ENCODE measurements around the gene LRP5.

LRP5 gene

DNA sequence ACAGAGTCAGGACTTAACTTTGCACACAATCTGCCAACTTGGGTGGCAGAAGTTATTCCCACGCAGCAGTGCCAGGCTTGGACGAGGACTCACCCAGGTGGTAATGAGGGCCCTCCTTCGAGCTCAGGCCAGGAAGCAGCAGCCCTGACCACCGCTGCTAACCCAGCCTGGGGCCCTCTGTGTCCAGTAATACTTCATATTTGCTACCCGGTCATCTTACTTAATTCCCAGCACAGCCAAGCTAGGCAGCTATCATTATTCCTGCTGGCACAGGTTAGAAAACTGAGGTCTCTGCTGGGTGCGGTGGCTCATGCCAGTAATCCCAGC lies 15.4 kb upstream of the LRP5 start:
- no peak for DNase-seq (ENCODE audit: low spot score)
- H3K79me1 ChIP-seq (ENCODE audit: low read depth, low read length), result peaks cover 3% of the 10 kb centered on the region
- no peak overlapping the region for H3K27ac ChIP-seq (replicated peaks; ENCODE audit: low read length)
- peak overlapping the region; percentile 77 for H2AFZ ChIP-seq (ENCODE audit: low read length)
- no CpG with 5 or more reads among the region's 6 CpGs for WGBS, 2 donors (ENCODE audit: extremely low coverage in 2 of 2, insufficient read length in 2 of 2, insufficient replicate concordance in 1 of 2)
- H2BK120ac ChIP-seq (ENCODE audit: low read depth, low read length), result no peak overlapping the region
- peak overlapping the region; percentile 53 for H2BK5ac ChIP-seq (ENCODE audit: low read length)
- H3K9ac ChIP-seq (ENCODE audit: low read depth, low read length, poor library complexity), result no peak overlapping the region
- peaks cover 0 to 2% of the 10 kb centered on the region in 2 donors for H3K4me1 ChIP-seq (ENCODE audit: control insufficient read depth in 2 of 2, insufficient read depth in 1 of 2, low read depth in 1 of 2, low read length in 2 of 2)
- peak overlapping the region; percentile 70 for H3K18ac ChIP-seq (ENCODE audit: low read length)
- no peaks in the 10 kb centered on the region for H3K9me3 ChIP-seq (replicated peaks in 1 of 2; ENCODE audit: control insufficient read depth in 2 of 2, insufficient read depth in 1 of 2, low read depth in 1 of 2, low read length in 2 of 2)
- peak overlapping the region; percentile 81 for H2BK15ac ChIP-seq (ENCODE audit: low read length)
- peak overlapping the region; percentile 58 for H2BK12ac ChIP-seq (ENCODE audit: low read length)
- H4K8ac ChIP-seq (ENCODE audit: low read depth, low read length), result peak overlapping the region; percentile 23
- H3K4me2 ChIP-seq (ENCODE audit: insufficient read depth, low read length, poor library complexity, severe bottlenecking), result no peak overlapping the region
- H3K4ac ChIP-seq (ENCODE audit: low read length), result peak overlapping the region; percentile 37
- peak overlapping the region; percentile 85 for H3K23ac ChIP-seq (ENCODE audit: low read depth, low read length, poor library complexity)
- H3K14ac ChIP-seq (ENCODE audit: low read length), result no peak overlapping the region
- no peak overlapping the region for H3K4me3 ChIP-seq (ENCODE audit: low read length in 2 of 2)
- no peaks in the 10 kb centered on the region for H3K36me3 ChIP-seq (replicated peaks in 1 of 2; ENCODE audit: control insufficient read depth in 2 of 2, insufficient read depth in 2 of 2, low read length in 2 of 2)
- H2AK5ac ChIP-seq (ENCODE audit: low read depth, low read length), result peak overlapping the region; percentile 89
- peaks cover 0 to 18% (median 0%) of the 10 kb centered on the region in 3 experiments for H3K27me3 ChIP-seq (ENCODE audit: control insufficient read depth in 3 of 3, insufficient read depth in 3 of 3, low read depth in 1 of 3, low read length in 3 of 3)
- no peak overlapping the region for H4K91ac ChIP-seq (ENCODE audit: low read depth, low read length, poor library complexity)

DNA sequence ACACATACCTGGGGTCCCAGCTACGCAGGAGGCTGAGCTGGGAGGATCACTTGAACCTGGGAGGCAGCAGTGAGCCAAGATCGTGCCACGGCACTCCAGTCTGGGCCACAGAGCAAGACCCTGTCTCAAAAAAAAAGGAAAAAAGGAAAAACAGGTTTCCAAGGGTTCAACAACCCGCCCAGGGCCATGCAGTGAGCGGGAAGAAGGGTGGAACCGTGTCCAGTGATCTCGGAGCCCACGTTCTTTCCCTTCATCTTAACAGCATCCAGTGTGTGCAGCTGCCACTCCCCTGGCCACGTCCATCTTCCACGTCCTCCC lies 14.9 kb upstream of the LRP5 start:
- no peak overlapping the region for H3K27ac ChIP-seq (replicated peaks; ENCODE audit: low read length)
- H3K4me2 ChIP-seq (ENCODE audit: insufficient read depth, low read length, poor library complexity, severe bottlenecking), result no peak overlapping the region

DNA sequence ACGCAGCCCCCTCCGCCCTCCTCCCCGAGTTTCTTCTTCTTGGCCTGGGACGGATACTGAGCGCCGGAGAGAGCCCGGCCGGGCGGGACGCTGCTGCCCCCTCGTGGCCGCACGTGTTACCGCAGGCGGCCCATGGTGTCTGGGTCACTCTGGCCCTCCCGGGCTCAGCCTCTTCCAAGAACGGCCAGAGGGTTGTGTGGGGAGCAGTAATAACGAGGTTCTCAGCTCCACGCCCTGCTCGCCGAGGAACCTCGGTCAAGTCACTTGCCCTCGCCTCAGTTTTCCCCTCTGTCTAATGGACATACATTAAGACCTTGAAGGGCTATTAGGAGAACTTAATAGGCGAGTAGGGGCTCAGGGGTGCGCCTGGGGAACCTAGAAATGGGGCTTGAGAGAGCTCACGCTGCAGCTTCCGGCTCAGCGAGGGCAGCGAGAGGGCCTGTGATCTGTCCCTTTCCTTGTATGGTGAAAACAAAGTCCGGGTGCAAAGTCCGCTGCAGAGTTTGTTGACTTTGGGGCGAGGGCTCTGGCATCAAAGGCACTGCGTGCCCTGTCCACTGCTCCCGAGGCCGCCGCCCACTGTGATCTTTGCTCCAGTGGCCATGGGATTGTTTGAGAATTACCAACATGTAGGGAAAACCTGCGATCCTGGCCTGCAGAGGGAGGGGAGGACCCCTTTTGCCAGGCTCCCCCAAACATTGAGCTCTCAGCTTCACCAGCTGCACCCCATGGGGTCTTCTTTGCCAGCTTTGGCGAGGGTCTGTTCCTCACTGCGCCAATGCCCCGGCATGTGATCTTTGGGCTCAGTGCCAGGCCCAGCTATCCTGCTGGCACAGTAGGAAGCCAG lies 14.4 kb upstream of the LRP5 start:
- Histone ChIP-seq H2BK120ac (ENCODE audit: low read depth, low read length) (no peak overlapping the region), H4K91ac (ENCODE audit: low read depth, low read length, poor library complexity) (no peak overlapping the region), H2AFZ (ENCODE audit: low read length) (peak overlapping the region; percentile 77), H3K27ac (replicated peaks; ENCODE audit: low read length) (no peak overlapping the region), H3K27me3 (ENCODE audit: control insufficient read depth in 3 of 3, insufficient read depth in 3 of 3, low read depth in 1 of 3, low read length in 3 of 3) (peaks cover 0 to 18% (median 0%) of the 10 kb centered on the region in 3 experiments), H2BK12ac (ENCODE audit: low read length) (no peak overlapping the region), H3K4me3 (ENCODE audit: low read length in 2 of 2) (no peak overlapping the region), H2BK5ac (ENCODE audit: low read length) (no peak overlapping the region), H3K4me2 (ENCODE audit: insufficient read depth, low read length, poor library complexity, severe bottlenecking) (no peak overlapping the region), H3K36me3 (replicated peaks in 1 of 2; ENCODE audit: control insufficient read depth in 2 of 2, insufficient read depth in 2 of 2, low read length in 2 of 2) (no peaks in the 10 kb centered on the region), H3K9me3 (replicated peaks in 1 of 2; ENCODE audit: control insufficient read depth in 2 of 2, insufficient read depth in 1 of 2, low read depth in 1 of 2, low read length in 2 of 2) (no peaks in the 10 kb centered on the region), H2BK15ac (ENCODE audit: low read length) (peak overlapping the region; percentile 75), H3K14ac (ENCODE audit: low read length) (no peak overlapping the region), H3K4ac (ENCODE audit: low read length) (no peak overlapping the region), H2AK5ac (ENCODE audit: low read depth, low read length) (peak overlapping the region; percentile 89), H3K18ac (ENCODE audit: low read length) (peak overlapping the region; percentile 7), H3K9ac (ENCODE audit: low read depth, low read length, poor library complexity) (peak overlapping the region; percentile 66), H3K23ac (ENCODE audit: low read depth, low read length, poor library complexity) (no peak overlapping the region), H4K8ac (ENCODE audit: low read depth, low read length) (no peak overlapping the region), H3K4me1 (ENCODE audit: control insufficient read depth in 2 of 2, insufficient read depth in 1 of 2, low read depth in 1 of 2, low read length in 2 of 2) (peaks cover 0 to 2% of the 10 kb centered on the region in 2 donors), H3K79me1 (ENCODE audit: low read depth, low read length) (peaks cover 3% of the 10 kb centered on the region)
- DNase-seq (ENCODE audit: low spot score), result peak; percentile 70
- no CpG with 5 or more reads among the region's 40 CpGs for WGBS, 2 donors (ENCODE audit: extremely low coverage in 2 of 2, insufficient read length in 2 of 2, insufficient replicate concordance in 1 of 2)

More for the DNA sequence above, 14.9 kb upstream of the LRP5 start:
- Histone ChIP-seq H2BK5ac (ENCODE audit: low read length) (no peak overlapping the region), H2AK5ac (ENCODE audit: low read depth, low read length) (peak overlapping the region; percentile 89), H2BK15ac (ENCODE audit: low read length) (no peak overlapping the region), H3K79me1 (ENCODE audit: low read depth, low read length) (peaks cover 3% of the 10 kb centered on the region), H2BK120ac (ENCODE audit: low read depth, low read length) (no peak overlapping the region), H3K4me3 (ENCODE audit: low read length in 2 of 2) (no peak overlapping the region), H2AFZ (ENCODE audit: low read length) (peak overlapping the region; percentile 77), H3K18ac (ENCODE audit: low read length) (peak overlapping the region; percentile 41), H3K9ac (ENCODE audit: low read depth, low read length, poor library complexity) (peak overlapping the region; percentile 66), H2BK12ac (ENCODE audit: low read length) (no peak overlapping the region), H3K27me3 (ENCODE audit: control insufficient read depth in 3 of 3, insufficient read depth in 3 of 3, low read depth in 1 of 3, low read length in 3 of 3) (peaks cover 0 to 18% (median 0%) of the 10 kb centered on the region in 3 experiments), H3K4ac (ENCODE audit: low read length) (no peak overlapping the region), H3K4me1 (ENCODE audit: control insufficient read depth in 2 of 2, insufficient read depth in 1 of 2, low read depth in 1 of 2, low read length in 2 of 2) (peaks cover 0 to 2% of the 10 kb centered on the region in 2 donors), H3K9me3 (replicated peaks in 1 of 2; ENCODE audit: control insufficient read depth in 2 of 2, insufficient read depth in 1 of 2, low read depth in 1 of 2, low read length in 2 of 2) (no peaks in the 10 kb centered on the region), H4K91ac (ENCODE audit: low read depth, low read length, poor library complexity) (no peak overlapping the region), H3K14ac (ENCODE audit: low read length) (no peak overlapping the region), H4K8ac (ENCODE audit: low read depth, low read length) (no peak overlapping the region), H3K36me3 (replicated peaks in 1 of 2; ENCODE audit: control insufficient read depth in 2 of 2, insufficient read depth in 2 of 2, low read length in 2 of 2) (no peaks in the 10 kb centered on the region), H3K23ac (ENCODE audit: low read depth, low read length, poor library complexity) (no peak overlapping the region)
- no peak for DNase-seq (ENCODE audit: low spot score)
- WGBS, 2 donors (ENCODE audit: extremely low coverage in 2 of 2, insufficient read length in 2 of 2, insufficient replicate concordance in 1 of 2), result no CpG with 5 or more reads among the region's 10 CpGs

DNA sequence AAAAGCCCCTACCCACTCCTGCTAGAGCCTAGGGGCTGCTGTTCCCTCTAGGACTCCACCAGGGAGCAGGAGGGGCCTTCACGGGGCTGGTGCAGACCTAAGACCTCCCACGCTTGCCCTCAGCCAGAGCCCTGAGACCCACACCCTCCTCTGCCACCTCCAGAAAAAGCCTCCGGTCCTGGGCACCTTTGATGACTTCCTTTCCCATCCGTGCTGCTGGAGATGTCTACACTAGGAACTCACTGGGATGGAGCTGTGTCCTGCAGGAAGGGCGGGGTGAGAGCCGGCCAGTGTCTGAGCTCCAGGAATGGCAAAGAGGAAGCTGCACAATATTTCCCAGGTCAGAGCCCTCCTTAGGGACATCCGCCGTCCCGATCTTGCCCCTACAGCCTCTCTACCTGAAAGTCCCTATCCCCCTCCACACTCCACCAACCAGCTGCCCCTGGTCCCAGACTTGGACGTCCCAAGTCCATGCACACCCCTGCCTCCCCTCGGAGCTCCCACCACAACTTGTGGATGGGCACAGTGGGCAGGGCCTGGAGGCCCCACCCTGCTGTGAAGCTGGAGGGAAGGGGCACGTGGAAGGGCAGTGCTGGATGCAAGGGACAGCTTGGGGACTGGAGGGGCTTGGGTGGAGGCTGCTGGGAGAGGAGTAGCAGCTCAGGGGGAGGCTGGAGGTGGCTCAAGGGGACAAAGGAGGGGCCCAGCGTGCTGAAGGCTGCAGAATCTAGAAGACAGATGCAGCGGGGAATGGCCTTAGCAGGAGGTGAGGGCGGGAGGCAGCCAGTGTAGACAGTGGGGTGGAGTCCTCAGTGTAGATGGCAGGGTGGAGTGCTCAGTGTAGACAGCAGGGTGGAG lies 13.5 kb upstream of the LRP5 start:
- peaks cover 3% of the 10 kb centered on the region for H3K79me1 ChIP-seq (ENCODE audit: low read depth, low read length)
- peaks cover 0 to 18% (median 0%) of the 10 kb centered on the region in 3 experiments for H3K27me3 ChIP-seq (ENCODE audit: control insufficient read depth in 3 of 3, insufficient read depth in 3 of 3, low read depth in 1 of 3, low read length in 3 of 3)
- H2BK15ac ChIP-seq (ENCODE audit: low read length), result peak overlapping the region; percentile 92
- H3K4me3 ChIP-seq (ENCODE audit: low read length in 2 of 2), result peak overlapping the region in 1 of 2 donors; percentile 2
- peak overlapping the region; percentile 43 for H3K23ac ChIP-seq (ENCODE audit: low read depth, low read length, poor library complexity)
- peak overlapping the region; percentile 92 for H2AK5ac ChIP-seq (ENCODE audit: low read depth, low read length)
- peak overlapping the region; percentile 71 for H3K18ac ChIP-seq (ENCODE audit: low read length)
- peak overlapping the region; percentile 89 for H3K14ac ChIP-seq (ENCODE audit: low read length)
- H3K36me3 ChIP-seq (replicated peaks in 1 of 2; ENCODE audit: control insufficient read depth in 2 of 2, insufficient read depth in 2 of 2, low read length in 2 of 2), result no peaks in the 10 kb centered on the region
- no CpG with 5 or more reads among the region's 15 CpGs for WGBS, 2 donors (ENCODE audit: extremely low coverage in 2 of 2, insufficient read length in 2 of 2, insufficient replicate concordance in 1 of 2)
- DNase-seq (ENCODE audit: low spot score), result no peak
- H2BK12ac ChIP-seq (ENCODE audit: low read length), result peak overlapping the region; percentile 58
- H4K8ac ChIP-seq (ENCODE audit: low read depth, low read length), result no peak overlapping the region
- H3K4ac ChIP-seq (ENCODE audit: low read length), result peak overlapping the region; percentile 76
- H3K4me2 ChIP-seq (ENCODE audit: insufficient read depth, low read length, poor library complexity, severe bottlenecking), result no peak overlapping the region
- H2BK120ac ChIP-seq (ENCODE audit: low read depth, low read length), result no peak overlapping the region
- peak overlapping the region; percentile 13 for H2BK5ac ChIP-seq (ENCODE audit: low read length)
- H4K91ac ChIP-seq (ENCODE audit: low read depth, low read length, poor library complexity), result peak overlapping the region; percentile 53
- H2AFZ ChIP-seq (ENCODE audit: low read length), result no peak overlapping the region
- peaks cover under 1 to 2% of the 10 kb centered on the region in 2 donors for H3K9me3 ChIP-seq (replicated peaks in 1 of 2; ENCODE audit: control insufficient read depth in 2 of 2, insufficient read depth in 1 of 2, low read depth in 1 of 2, low read length in 2 of 2)
- H3K27ac ChIP-seq (replicated peaks; ENCODE audit: low read length), result no peak overlapping the region
- H3K4me1 ChIP-seq (ENCODE audit: control insufficient read depth in 2 of 2, insufficient read depth in 1 of 2, low read depth in 1 of 2, low read length in 2 of 2), result peaks cover 0 to 2% of the 10 kb centered on the region in 2 donors
- H3K9ac ChIP-seq (ENCODE audit: low read depth, low read length, poor library complexity), result peak overlapping the region; percentile 60

Measured in neuronal stem cell (in vitro differentiated cells).